ENCODE results near the gene TTC3. TPM values are rescaled to one million over a fixed set of nuclear protein-coding genes. Genes with fewer than 3 reads are reported as not detected.

TTC3 gene
- total and polyA plus RNA-seq, 9 of the 15 experiments (the other 6 are each of a cell fraction or from before 2014, with no cell fraction given), result 17.5 to 92.0 (median 59.5) TPM

DNA sequence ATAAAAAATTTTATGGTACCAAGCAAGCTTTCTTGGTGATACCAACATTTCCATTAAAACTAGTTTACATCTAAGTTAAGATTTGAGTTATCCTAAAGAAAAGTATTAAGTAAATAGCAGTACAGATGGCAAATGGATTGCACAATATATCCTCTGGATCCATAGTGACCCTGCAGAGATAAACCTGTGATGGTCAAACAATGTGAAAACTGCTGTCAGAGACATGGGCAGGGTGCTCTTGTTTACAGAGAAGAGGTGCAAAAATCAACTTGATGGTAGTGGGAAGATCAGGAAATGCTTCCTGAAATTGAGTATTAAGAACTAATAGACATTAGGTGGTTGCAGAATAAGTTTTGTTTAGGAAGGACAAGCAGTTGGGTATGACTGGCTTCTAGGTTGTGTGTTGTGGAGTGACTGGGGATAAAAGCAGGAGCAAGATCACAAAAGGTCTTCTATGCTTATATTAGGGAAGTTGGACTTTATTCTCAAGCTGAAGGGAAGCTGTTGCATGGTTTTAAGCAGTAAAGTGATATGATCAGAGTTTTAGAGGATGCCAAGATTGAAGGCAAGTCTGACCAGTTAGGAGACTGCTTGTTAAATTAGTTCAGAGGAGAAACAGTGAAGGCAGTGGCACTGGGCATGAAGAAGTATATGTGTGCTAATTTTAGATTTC lies 9.9 kb downstream of the TTC3 start (continued):
- TF ChIP-seq PCBP2 (IDR thresholded peaks at IDR 0.05; ENCODE audit: low read depth, low read length, poor library complexity, severe bottlenecking) (no peak), CEBPG (CRISPR knock-in tag; IDR thresholded peaks at IDR 0.05) (no peak), CEBPG (tag; conservative IDR thresholded peaks at IDR 0.05 in 1 of 2, IDR thresholded peaks at IDR 0.05 in 1 of 2) (peak; percentile 70 to 83)

DNA sequence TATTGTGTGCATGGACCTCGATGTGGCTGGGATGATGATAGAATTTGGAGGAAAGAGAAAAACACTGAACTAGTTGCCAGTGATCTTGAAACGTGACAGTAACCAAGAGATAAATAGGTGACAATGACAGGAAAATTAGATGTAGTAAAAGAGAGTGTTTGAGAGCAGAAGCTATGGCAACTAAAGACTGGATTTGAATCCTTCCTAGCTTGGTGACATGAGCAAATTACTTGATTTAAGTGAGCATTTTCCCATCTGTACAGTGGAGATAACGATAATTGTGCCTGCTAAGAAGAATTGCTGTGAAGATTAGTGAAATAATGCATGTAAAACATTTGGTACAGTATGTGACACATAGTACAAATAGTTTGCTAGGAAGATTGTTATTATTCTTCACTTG lies 12.7 kb downstream of the TTC3 start:
- no TSS peak for BruUV-seq (replicated peaks)
- in situ Hi-C loops (cut with MboI), result loop anchor here (10.0 kb wide), 1 partner anchor 111 kb away; no protein-coding TSS in a partner anchor
- 9% methylated on average over 3 of the region's 3 CpGs for WGBS (ENCODE audit: insufficient coverage, low coverage, missing lambda C conversion rate)
- TF ChIP-seq TCF3 (CRISPR knock-in tag; IDR thresholded peaks at IDR 0.05), result peak; percentile 91
- TF ChIP-seq CBFA2T2 (conservative IDR thresholded peaks at IDR 0.05), result peak; percentile 71
- TF ChIP-seq NR2C2 (CRISPR knock-in tag; IDR thresholded peaks at IDR 0.05), result no peak
- no peak for TF ChIP-seq NR2C2 (tag; IDR thresholded peaks at IDR 0.05)
- TF ChIP-seq, protein P1, sequence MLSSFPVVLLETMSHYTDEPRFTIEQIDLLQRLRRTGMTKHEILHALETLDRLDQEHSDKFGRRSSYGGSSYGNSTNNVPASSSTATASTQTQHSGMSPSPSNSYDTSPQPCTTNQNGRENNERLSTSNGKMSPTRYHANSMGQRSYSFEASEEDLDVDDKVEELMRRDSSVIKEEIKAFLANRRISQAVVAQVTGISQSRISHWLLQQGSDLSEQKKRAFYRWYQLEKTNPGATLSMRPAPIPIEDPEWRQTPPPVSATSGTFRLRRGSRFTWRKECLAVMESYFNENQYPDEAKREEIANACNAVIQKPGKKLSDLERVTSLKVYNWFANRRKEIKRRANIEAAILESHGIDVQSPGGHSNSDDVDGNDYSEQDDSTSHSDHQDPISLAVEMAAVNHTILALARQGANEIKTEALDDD (IDR thresholded peaks at IDR 0.05), result peak; percentile 94
- no peak for TF ChIP-seq TOE1 (IDR thresholded peaks at IDR 0.05; ENCODE audit: borderline replicate concordance)
- TF ChIP-seq TOE1 (CRISPR knock-in tag; IDR thresholded peaks at IDR 0.05; ENCODE audit: borderline replicate concordance, low read depth), result no peak
- TF ChIP-seq ZKSCAN8 (CRISPR knock-in tag; IDR thresholded peaks at IDR 0.05), result 0 out of 2 replicates have a peak, but pooled peaks have one; percentile 36
- TF ChIP-seq ZEB2 (IDR thresholded peaks at IDR 0.05), result 0 out of 2 replicates have a peak, but pooled peaks have one; percentile 15
- TF ChIP-seq POLR2AphosphoS5 (IDR thresholded peaks at IDR 0.05; ENCODE audit: control insufficient read depth, insufficient read depth, low read depth, low read length), result 0 out of 2 replicates have a peak, but pooled peaks have one; percentile 17
- TF ChIP-seq CCNT2 (IDR thresholded peaks at IDR 0.05; ENCODE audit: borderline replicate concordance, extremely low read depth, insufficient read length, low read depth, low read length), result peak; percentile 68
- TF ChIP-seq EHMT2 (IDR thresholded peaks at IDR 0.05), result peak; percentile 50; the same call in 1 of the 2 replicates
- TF ChIP-seq EP300 (IDR thresholded peaks at IDR 0.05; ENCODE audit: low read length), result peak; percentile 25; the same call in 1 of the 2 replicates
- TF ChIP-seq SMARCE1 (IDR thresholded peaks at IDR 0.05), result peak; percentile 61; the same call in 1 of the 2 replicates
- peak in 1 of 2 experiments; percentile 84; a peak in 2 of 4 replicates for TF ChIP-seq RCOR1 (IDR thresholded peaks at IDR 0.05; ENCODE audit: borderline replicate concordance in 1 of 2, low read depth in 2 of 2, low read length in 2 of 2)
- no peak for TF ChIP-seq RBBP5 (IDR thresholded peaks at IDR 0.05; ENCODE audit: borderline replicate concordance, insufficient read depth, low read length, poor library complexity, severe bottlenecking)
- TF ChIP-seq FOXK2 (conservative IDR thresholded peaks at IDR 0.05 in 1 of 2, IDR thresholded peaks at IDR 0.05 in 1 of 2; ENCODE audit: low read depth in 2 of 2), result 0 out of 4 replicates have a peak, but pooled peaks of 1 of the 2 experiments have one; percentile 26

More for the DNA sequence above, 12.7 kb downstream of the TTC3 start:
- peaks cover 32% of the 10 kb centered on the region for H3K36me3 ChIP-seq (ENCODE audit: control insufficient read depth, insufficient read depth, low read length)
- peaks cover 19% of the 10 kb centered on the region for H4K20me1 ChIP-seq (replicated peaks; ENCODE audit: control insufficient read depth, insufficient read depth, low read length)
- H3K27ac ChIP-seq (ENCODE audit: extremely low read depth, low read depth, low read length), result no peak overlapping the region
- no peak overlapping the region for H3K4me3 ChIP-seq
- H3K27me3 ChIP-seq (ENCODE audit: control insufficient read depth in 2 of 2, insufficient read depth in 2 of 2, low read length in 2 of 2), result no peaks in the 10 kb centered on the region
- ATAC-seq (peak; percentile 50), FAIRE-seq (no peak), DNase-seq (ENCODE audit: extremely low read depth in 1 of 4, low spot score in 3 of 4) (peak in 1 of 4 experiments; percentile 58)
- H3K79me2 ChIP-seq (ENCODE audit: control insufficient read depth, insufficient read depth, low read length), result peaks cover 75% of the 10 kb centered on the region
- ChIA-PET CTCF (ENCODE audit: low intra/inter-chr PET ratio) (interaction anchor here (3.0 kb wide), 1 partner anchor 109 kb away, joined by 35 read pairs; no protein-coding TSS in a partner anchor), POLR2A (interaction anchor here (0.6 to 1.4 kb wide), 2 partner anchors 12 to 69 kb away, joined by 3 read pairs; no protein-coding TSS in a partner anchor)
- intact Hi-C loops (cut with micrococcal nuclease), result loop anchor here (10.0 kb wide), 1 partner anchor 289 kb away; no protein-coding TSS in a partner anchor
- 0 out of 2 replicates have a peak overlapping the region, but pooled peaks have one; percentile 2 for H3K4me2 ChIP-seq (ENCODE audit: insufficient read depth, low read length)
- H3K9ac ChIP-seq (ENCODE audit: insufficient read depth in 1 of 2, low read depth in 2 of 2, low read length in 2 of 2), result 0 out of 4 replicates have a peak overlapping the region, but pooled peaks of 1 of the 2 experiments have one; percentile 9
- H3K9me3 ChIP-seq (replicated peaks; ENCODE audit: control insufficient read depth, insufficient read depth, low read depth, low read length), result no peaks in the 10 kb centered on the region
- H3K9me1 ChIP-seq (ENCODE audit: control insufficient read depth, insufficient read depth, low read length), result peaks cover 4% of the 10 kb centered on the region
- H2AFZ ChIP-seq (ENCODE audit: low read depth, low read length), result no peak overlapping the region
- peaks cover 7 to 32% of the 10 kb centered on the region in 2 experiments; a peak in 4 of 5 replicates for H3K4me1 ChIP-seq (replicated peaks in 1 of 2; ENCODE audit: control insufficient read depth in 2 of 2, insufficient read depth in 2 of 2, low read length in 2 of 2)
